Measurements from ENCODE around the gene UBQLN1. TPM values are rescaled to one million over a fixed set of nuclear protein-coding genes. Genes with fewer than 3 reads are reported as not detected.

The UBQLN1 gene
- total and polyA plus RNA-seq, 9 of the 15 experiments (the other 6 are each of a cell fraction or from before 2014, with no cell fraction given): 7.5 to 120 (median 52.8) TPM

- CTCF ChIA-PET (ENCODE audit: low intra/inter-chr PET ratio): no interaction called here
- WGBS (ENCODE audit: insufficient coverage, low coverage, missing lambda C conversion rate): 28% methylated on average over 3 of the region's 3 CpGs
- intact Hi-C loops (cut with micrococcal nuclease): loop anchor here (10.0 kb wide), 1 partner anchor 190 kb away; the partner anchor contains the start of gene GKAP1
- H3K9ac ChIP-seq (ENCODE audit: insufficient read depth in 1 of 2, low read depth in 2 of 2, low read length in 2 of 2): no peak overlapping the region
- no peak overlapping the region for H2AFZ ChIP-seq (ENCODE audit: low read depth, low read length)
- POLR2A ChIA-PET: interaction anchor here (1.6 kb wide), 1 partner anchor 11 kb away, joined by 3 read pairs; no protein-coding TSS in a partner anchor
- H3K36me3 ChIP-seq (ENCODE audit: control insufficient read depth, insufficient read depth, low read length): peaks cover 3% of the 10 kb centered on the region; the same call in 1 of the 3 replicates
- no peaks in the 10 kb centered on the region for H3K9me3 ChIP-seq (replicated peaks; ENCODE audit: control insufficient read depth, insufficient read depth, low read depth, low read length)
- H4K20me1 ChIP-seq (replicated peaks; ENCODE audit: control insufficient read depth, insufficient read depth, low read length): no peaks in the 10 kb centered on the region
- DNase-seq (ENCODE audit: extremely low read depth in 1 of 4, low spot score in 3 of 4) (peak in 1 of 4 experiments; percentile 34), FAIRE-seq (peak; percentile 72), ATAC-seq (no peak)
- H3K79me2 ChIP-seq (ENCODE audit: control insufficient read depth, insufficient read depth, low read length): no peaks in the 10 kb centered on the region
- no peak overlapping the region for H3K4me3 ChIP-seq
- H3K27ac ChIP-seq (ENCODE audit: extremely low read depth, low read depth, low read length): no peak overlapping the region
- no peaks in the 10 kb centered on the region for H3K9me1 ChIP-seq (ENCODE audit: control insufficient read depth, insufficient read depth, low read length)
- BruUV-seq (replicated peaks): no TSS peak
- H3K4me1 ChIP-seq (replicated peaks in 1 of 2; ENCODE audit: control insufficient read depth in 2 of 2, insufficient read depth in 2 of 2, low read length in 2 of 2): peaks cover 11 to 14% of the 10 kb centered on the region in 2 experiments; a peak in 3 of 5 replicates
- in situ Hi-C loops (cut with MboI): no loop called here
- no peaks in the 10 kb centered on the region for H3K27me3 ChIP-seq (ENCODE audit: control insufficient read depth in 2 of 2, insufficient read depth in 2 of 2, low read length in 2 of 2)
- no peak overlapping the region for H3K4me2 ChIP-seq (ENCODE audit: insufficient read depth, low read length)
- no peak for TF ChIP-seq HEY1 (CRISPR knock-in tag; IDR thresholded peaks at IDR 0.05; ENCODE audit: borderline replicate concordance)
- no peak for TF ChIP-seq STAT5A (IDR thresholded peaks at IDR 0.05; ENCODE audit: borderline replicate concordance, low read length)
- no peak for TF ChIP-seq ZNF134 (CRISPR knock-in tag; conservative IDR thresholded peaks at IDR 0.05)
- TF ChIP-seq KDM1A (IDR thresholded peaks at IDR 0.05): peak; percentile 81 to 87
- no peak for TF ChIP-seq HOXB6 (CRISPR knock-in tag; IDR thresholded peaks at IDR 0.05; ENCODE audit: borderline replicate concordance)
- TF ChIP-seq WHSC1 (IDR thresholded peaks at IDR 0.05; ENCODE audit: low read length): no peak
- TF ChIP-seq TSHZ1 (CRISPR knock-in tag; IDR thresholded peaks at IDR 0.05): no peak
- no peak for TF ChIP-seq TAF1 (IDR thresholded peaks at IDR 0.05; ENCODE audit: control insufficient read depth, extremely low read depth, insufficient read depth, low read length, severe bottlenecking)
- TF ChIP-seq EHMT2 (IDR thresholded peaks at IDR 0.05): peak; percentile 31; the same call in 1 of the 2 replicates
- no peak for TF ChIP-seq KHSRP (IDR thresholded peaks at IDR 0.05)
- TF ChIP-seq HDAC1 (IDR thresholded peaks at IDR 0.05): peak in 1 of 2 experiments; percentile 55; a peak in 2 of 4 replicates
- TF ChIP-seq CHAMP1 (IDR thresholded peaks at IDR 0.05): no peak
- no peak for TF ChIP-seq USF2 (CRISPR knock-in tag; IDR thresholded peaks at IDR 0.05)
- TF ChIP-seq FOXJ2 (tag; IDR thresholded peaks at IDR 0.05): no peak
- no peak for TF ChIP-seq BRF2 (IDR thresholded peaks at IDR 0.05; ENCODE audit: borderline replicate concordance, insufficient read depth, insufficient read length)
Observed at GRCh38 chr9:83625178-83625577, 82.6 kb downstream of the UBQLN1 start.

All from K562 (cell line).